Coronary artery (tissue), 2 donors: ENCODE results near the gene RIBC2.

Experiments
- DNase-seq: peaks from one replicate; pipeline ENCODE4 v3.0.0-alpha.2; 2017; ENCODE audit warnings: low spot score
- H3K27ac ChIP-seq, 2 donors: fragments of 200-600 bp; sonication (generic); one replicate each; pipeline ENCODE4 v1.5.1; 2016 to 2019
- H3K4me3 ChIP-seq: fragments of 200-600 bp; sonication (generic); 2 replicates; pipeline ENCODE4 v1.5.1; 2016; ENCODE audit warnings: mild to moderate bottlenecking, moderate library complexity
- TF ChIP-seq, protein P1 (sequence below): fragments of 200-600 bp; sonication (generic); IDR thresholded peaks from one replicate; pipeline ENCODE4 v1.5.1; 2019; ENCODE audit warnings: antibody characterized with exemption

Gene RIBC2

DNA sequence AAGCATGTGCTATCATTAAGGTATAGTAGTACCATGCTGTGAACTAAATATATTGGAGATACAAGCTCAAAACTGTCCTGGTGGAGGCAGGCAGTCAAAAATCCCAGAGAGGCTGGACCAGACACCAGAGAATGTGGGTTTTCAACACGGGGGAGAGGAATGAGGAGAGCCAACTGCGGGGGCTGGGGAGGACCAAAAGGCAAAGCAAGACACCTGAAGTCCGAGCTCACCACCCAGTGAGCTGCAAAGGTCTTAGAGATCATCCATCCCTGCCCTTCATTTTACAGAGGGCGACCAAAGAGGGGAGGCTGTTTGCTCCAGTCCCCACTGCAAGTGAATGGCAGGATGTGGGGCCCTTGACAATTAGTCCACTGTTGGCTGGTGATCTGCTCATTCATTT lies 10.0 kb downstream of the RIBC2 start:
- TF ChIP-seq, protein P1, sequence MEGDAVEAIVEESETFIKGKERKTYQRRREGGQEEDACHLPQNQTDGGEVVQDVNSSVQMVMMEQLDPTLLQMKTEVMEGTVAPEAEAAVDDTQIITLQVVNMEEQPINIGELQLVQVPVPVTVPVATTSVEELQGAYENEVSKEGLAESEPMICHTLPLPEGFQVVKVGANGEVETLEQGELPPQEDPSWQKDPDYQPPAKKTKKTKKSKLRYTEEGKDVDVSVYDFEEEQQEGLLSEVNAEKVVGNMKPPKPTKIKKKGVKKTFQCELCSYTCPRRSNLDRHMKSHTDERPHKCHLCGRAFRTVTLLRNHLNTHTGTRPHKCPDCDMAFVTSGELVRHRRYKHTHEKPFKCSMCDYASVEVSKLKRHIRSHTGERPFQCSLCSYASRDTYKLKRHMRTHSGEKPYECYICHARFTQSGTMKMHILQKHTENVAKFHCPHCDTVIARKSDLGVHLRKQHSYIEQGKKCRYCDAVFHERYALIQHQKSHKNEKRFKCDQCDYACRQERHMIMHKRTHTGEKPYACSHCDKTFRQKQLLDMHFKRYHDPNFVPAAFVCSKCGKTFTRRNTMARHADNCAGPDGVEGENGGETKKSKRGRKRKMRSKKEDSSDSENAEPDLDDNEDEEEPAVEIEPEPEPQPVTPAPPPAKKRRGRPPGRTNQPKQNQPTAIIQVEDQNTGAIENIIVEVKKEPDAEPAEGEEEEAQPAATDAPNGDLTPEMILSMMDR = no peak
- no peak overlapping the region for H3K27ac ChIP-seq
- no peak overlapping the region for H3K4me3 ChIP-seq
- DNase-seq = peak; percentile 55

DNA sequence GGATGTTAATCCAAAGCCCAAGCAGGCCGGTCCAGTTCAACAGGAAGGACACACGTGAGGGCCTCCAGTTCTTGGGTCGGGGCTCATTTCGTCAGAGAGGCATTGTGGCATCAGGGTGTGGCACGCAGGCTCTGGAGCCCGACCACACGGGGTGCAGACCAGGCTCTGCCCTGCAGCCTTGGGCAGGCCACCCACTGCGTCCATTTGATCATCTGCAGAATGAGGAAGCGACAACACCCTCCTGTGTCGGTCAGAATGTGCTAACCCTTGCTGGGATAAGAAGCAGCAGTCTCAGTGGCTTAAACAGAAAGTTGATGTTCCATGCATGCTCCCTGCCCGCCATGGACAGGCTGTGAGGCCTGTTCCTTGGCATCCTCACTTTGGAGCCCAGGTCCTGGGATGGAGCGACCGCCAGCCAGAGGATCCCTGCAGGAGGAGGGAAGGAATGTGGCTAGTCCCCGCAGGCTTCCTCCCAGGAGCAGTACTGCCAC lies 10.8 kb downstream of the RIBC2 start:
- TF ChIP-seq, protein P1 = no peak
- peak; percentile 70 for DNase-seq
- no peak overlapping the region for H3K27ac ChIP-seq
- no peak overlapping the region for H3K4me3 ChIP-seq

GRCh38 chr22:45425101-45425500 lies 11.6 kb downstream of the RIBC2 start:
- TF ChIP-seq, protein P1 = no peak
- Histone ChIP-seq H3K4me3 (no peak overlapping the region), H3K27ac (no peak overlapping the region)
- no peak for DNase-seq

DNA sequence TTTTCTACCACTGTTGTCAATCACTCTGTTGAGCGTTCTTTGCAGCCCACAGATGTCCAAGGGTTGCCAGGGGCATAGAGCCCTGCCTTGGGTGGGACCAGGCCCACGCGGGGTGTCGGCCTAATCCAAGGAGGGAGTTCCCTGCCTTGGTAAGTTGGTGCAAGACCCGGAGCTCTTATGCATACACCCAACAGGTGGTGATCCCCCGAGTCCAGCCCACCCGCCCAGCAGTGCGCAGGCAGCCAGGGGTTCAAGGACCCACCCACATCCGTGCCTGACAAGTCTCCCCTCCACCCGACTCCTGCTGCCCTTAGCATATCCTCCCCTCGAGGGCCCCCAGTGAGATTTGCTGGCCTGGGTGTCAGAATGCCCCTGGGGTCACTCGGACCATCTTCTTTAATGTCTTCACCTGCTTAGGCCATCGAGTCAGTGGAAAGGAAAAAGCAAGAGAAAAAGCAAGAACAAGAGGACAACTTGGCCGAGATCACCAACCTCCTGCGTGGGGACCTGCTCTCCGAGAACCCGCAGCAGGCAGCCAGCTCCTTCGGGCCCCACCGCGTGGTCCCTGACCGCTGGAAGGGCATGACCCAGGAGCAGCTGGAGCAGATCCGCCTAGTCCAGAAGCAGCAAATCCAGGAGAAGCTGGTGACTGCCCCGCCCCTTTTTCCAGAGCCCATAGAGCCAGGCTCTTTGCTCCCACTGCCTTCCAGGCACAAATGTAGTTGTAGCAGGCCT lies 12.2 kb downstream of the RIBC2 start:
- peak; percentile 65 for DNase-seq
- Histone ChIP-seq H3K4me3 (no peak overlapping the region), H3K27ac (no peak overlapping the region)
- TF ChIP-seq, protein P1 = no peak

DNA sequence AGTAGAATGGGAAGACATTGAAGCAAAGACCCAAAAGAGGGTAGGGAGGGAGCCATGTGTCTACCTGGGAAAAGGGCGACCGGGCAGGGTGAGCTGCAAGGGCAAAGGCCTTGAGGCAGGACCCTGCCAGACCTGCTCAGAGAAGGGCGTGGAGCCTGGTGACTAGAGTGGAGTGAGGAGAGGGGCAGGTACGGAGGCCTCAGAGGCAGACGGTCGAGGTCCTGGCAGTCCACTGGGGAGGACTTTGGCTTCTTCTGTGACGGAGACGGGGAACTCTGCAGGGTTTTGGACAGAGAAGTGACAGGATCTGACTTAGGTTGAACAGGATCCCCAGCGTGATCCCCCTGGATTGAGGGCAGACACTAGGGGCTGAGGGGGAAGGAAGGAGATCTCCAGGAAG lies 12.9 kb downstream of the RIBC2 start:
- TF ChIP-seq, protein P1 = no peak
- Histone ChIP-seq H3K4me3 (no peak overlapping the region), H3K27ac (no peak overlapping the region)
- peak; percentile 53 for DNase-seq

DNA sequence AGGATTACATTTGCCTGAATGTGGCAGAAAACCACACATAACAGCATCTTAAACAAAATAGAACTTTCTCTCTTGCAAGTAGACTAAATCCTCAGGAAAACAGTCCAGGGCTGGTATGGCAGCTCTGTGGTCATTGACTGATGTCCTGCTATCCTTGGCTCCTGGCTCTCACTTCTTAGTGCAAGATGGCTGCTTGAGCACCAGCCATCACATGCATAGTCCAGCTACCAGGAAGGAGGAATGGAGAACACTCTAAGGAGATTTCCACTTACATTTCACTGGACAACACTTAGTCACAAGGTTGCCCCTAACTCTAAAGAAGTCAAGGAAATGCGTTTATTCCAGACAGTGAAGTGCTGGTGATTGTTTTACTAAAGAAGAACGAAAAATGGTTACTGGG lies 13.6 kb downstream of the RIBC2 start:
- peak; percentile 21 for DNase-seq
- no peak overlapping the region for H3K4me3 ChIP-seq
- no peak overlapping the region for H3K27ac ChIP-seq
- TF ChIP-seq, protein P1 = no peak
